CD4-positive, alpha-beta T cell treated with Interleukin-4 for 4 hours (primary cell): ENCODE data around the gene TFAP2A.

Experiments
- DNase-seq: peaks from one replicate; pipeline ENCODE4 v3.0.0-alpha.2; 2020

The TFAP2A gene

GRCh38 chr6:10398446-10399218 lies 16.2 kb downstream of the TFAP2A start:
- no peak for DNase-seq

- DNase-seq: no peak
Observed at GRCh38 chr6:10397756-10398445, 17.0 kb downstream of the TFAP2A start.

- no peak for DNase-seq
Observed at GRCh38 chr6:10396785-10397184, 18.1 kb downstream of the TFAP2A start.

GRCh38 chr6:10395704-10396546 lies 18.9 kb downstream of the TFAP2A start:
- DNase-seq: no peak

- DNase-seq: no peak
Observed at GRCh38 chr6:10395171-10395703, 19.6 kb downstream of the TFAP2A start.

GRCh38 chr6:10393544-10394225 lies 21.2 kb downstream of the TFAP2A start:
- no peak for DNase-seq

GRCh38 chr6:10391799-10392198 lies 23.1 kb downstream of the TFAP2A start:
- DNase-seq: no peak

GRCh38 chr6:10391299-10391630 lies 23.6 kb downstream of the TFAP2A start:
- no peak for DNase-seq

GRCh38 chr6:10390495-10391298 lies 24.2 kb downstream of the TFAP2A start:
- no peak for DNase-seq

GRCh38 chr6:10389739-10390494 lies 25.0 kb downstream of the TFAP2A start:
- DNase-seq: no peak

GRCh38 chr6:10386756-10387654 lies 27.9 kb downstream of the TFAP2A start:
- no peak for DNase-seq

- DNase-seq: no peak
Observed at GRCh38 chr6:10386220-10386619, 28.7 kb downstream of the TFAP2A start.

GRCh38 chr6:10385524-10386132 lies 29.2 kb downstream of the TFAP2A start:
- no peak for DNase-seq

GRCh38 chr6:10384610-10385523 lies 30.0 kb downstream of the TFAP2A start:
- DNase-seq: no peak

- no peak for DNase-seq
Observed at GRCh38 chr6:10384091-10384609, 30.7 kb downstream of the TFAP2A start.

GRCh38 chr6:10383331-10384090 lies 31.4 kb downstream of the TFAP2A start:
- DNase-seq: no peak

GRCh38 chr6:10382728-10383330 lies 32.0 kb downstream of the TFAP2A start:
- DNase-seq: no peak
